Stimulated activated CD8-positive, alpha-beta memory T cell treated with anti-CD3 and anti-CD28 coated beads, Interleukin-15, amount 100 ng/mL, for 48 hours (primary cell): Measurements from ENCODE around the gene EDIL3.

Experiments used
- DNase-seq, 2 donors: peaks; one replicate each; pipeline ENCODE4 v3.0.0-alpha.2; 2020; ENCODE audit warnings: low read depth in 2 of 2

EDIL3 gene

DNA sequence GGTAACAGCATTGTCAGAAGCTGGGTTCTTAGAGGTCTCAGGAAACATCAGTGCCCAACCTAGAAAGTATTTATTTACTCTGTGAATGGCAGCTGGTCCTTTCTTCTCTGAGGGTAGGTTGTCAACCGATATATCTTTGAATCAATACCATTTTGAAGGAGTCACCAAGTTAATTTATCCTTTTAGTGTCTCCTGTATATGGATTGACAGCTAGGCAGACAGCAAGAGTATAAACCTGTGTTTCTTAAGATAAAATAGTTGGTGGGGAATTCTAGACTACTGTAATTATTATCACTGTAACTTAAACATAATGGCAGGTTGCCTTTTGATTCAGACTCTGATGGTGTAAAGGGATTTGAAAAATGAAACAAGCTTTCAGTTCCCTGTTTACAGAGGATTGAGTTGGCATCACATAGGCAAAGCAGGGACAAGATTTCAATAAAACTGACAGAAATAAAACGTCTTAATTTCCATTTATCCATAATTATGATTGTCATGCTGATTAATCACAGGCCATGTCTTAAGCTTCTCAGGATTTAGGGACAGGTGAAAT, 473.2 kb downstream of the EDIL3 start:
- no peak for DNase-seq

DNA sequence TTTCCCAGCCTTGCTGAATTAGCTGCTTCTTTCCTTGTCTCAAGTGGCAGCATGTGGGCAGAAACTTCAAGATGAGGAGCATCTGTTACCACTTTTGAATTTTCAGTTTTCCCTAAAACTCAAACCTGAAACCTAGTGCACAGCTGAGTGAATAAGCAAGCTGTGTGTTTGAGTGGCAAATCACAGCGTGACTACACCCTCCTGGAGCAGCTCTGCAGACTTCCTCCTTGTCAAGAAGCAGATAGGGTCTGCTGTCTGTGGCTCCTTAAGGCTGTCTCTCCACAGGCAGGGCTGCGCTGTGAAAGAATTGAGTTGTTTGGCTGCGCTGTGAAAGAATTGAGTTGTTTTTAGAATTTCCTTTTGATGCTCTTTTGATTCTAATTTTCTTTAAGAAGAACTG, 484.4 kb downstream of the EDIL3 start:
- DNase-seq: no peak

DNA sequence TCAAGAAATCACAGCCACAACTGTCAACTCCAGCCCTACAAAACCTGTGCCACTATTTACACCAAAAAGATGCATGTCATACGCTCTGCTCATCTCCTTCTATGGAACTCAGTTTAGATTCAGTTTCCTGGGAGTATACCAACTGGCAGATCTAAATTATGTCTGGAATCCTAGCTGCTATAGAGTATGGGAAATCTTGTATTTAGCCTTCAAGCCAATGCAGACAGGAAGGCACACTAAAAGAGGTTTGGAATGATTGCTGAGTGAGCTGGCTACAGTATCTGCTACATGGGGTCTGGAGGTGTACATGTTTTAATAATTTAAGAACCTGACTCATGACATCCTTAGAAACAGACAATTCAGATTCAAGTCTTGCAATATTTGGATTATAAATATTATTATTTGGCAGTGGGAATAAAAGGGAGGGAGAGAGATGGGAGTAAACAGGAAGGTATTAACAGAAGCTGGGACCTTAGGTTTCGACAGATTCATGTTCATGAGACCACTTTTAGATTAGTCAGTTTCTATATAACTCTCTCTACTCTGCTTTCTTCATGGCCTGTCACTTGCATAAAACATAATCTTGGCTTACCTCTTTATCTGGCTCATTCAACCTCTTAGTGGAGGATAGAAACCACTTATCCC, 485.2 kb downstream of the EDIL3 start:
- no peak for DNase-seq

DNA sequence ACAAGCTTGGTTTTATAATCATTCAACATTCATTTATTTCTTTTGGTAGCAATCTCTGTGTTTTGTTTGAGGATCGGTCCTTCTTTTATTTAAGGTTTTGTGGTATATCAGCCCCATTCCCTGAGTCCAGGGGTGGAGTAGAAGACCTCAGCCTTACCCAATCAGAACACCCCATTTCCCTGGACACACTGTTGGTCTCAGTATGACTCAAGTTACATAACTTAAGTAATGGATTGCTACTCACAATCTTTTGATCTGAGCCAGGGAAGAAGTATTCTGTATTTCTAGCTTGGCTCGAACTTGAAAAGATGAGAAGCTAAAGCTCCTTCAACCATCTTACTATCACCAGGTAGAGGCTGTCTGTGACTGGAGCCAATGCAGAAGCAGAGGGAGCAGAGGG, 488.8 kb downstream of the EDIL3 start:
- DNase-seq: no peak

DNA sequence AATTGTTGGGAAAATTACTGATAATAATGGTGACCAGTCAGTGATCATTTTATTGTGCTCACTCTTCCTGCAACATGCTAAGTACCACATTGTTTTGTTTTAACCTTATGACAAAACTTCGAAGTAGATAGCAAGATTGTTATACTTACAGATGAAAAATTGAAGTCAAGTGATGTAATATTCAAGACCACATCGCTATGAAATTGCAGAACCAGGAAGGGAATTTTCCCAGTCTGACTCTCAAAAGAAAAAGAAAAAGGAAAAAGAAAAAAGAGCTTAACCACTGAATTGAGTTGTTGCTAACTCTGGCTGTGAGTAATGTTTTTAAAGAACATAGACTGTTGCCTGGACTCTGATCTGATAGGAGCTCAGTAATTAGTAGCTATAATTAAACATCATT, 493.4 kb downstream of the EDIL3 start:
- DNase-seq: no peak
